ENCODE measurements around the gene CYYR1.

The CYYR1 gene

GRCh38 chr21:26581818-26582217 is 8.7 kb upstream of the CYYR1 start:
- Mint-ChIP-seq H3K4me3 (no peak overlapping the region), H3K4me1 (no peaks in the 10 kb centered on the region), H3K36me3 (ENCODE audit: low read depth) (peaks cover 4% of the 10 kb centered on the region), H3K27me3 (ENCODE audit: low read depth) (peaks cover 11% of the 10 kb centered on the region), H3K27ac (no peak overlapping the region), H3K9me3 (peaks cover 39% of the 10 kb centered on the region)
- TF ChIP-seq CTCF (IDR thresholded peaks at IDR 0.05; ENCODE audit: unreplicated experiment in 3 of 3), result no peak

- H3K36me3 Mint-ChIP-seq (ENCODE audit: low read depth), result peaks cover 32% of the 10 kb centered on the region
- peaks cover 9% of the 10 kb centered on the region for H3K4me1 Mint-ChIP-seq
- H3K27ac Mint-ChIP-seq, result peak overlapping the region; percentile 71 to 89 (median 81)
- peaks cover 19% of the 10 kb centered on the region for H3K9me3 Mint-ChIP-seq
- no peak for TF ChIP-seq CTCF (IDR thresholded peaks at IDR 0.05; ENCODE audit: unreplicated experiment in 3 of 3)
- peaks cover 13% of the 10 kb centered on the region for H3K27me3 Mint-ChIP-seq (ENCODE audit: low read depth)
- peak overlapping the region; percentile 91 to 95 (median 93) for H3K4me3 Mint-ChIP-seq
These were observed 897 bp downstream of the CYYR1 start for GRCh38 chr21:26572076-26572701.

- Mint-ChIP-seq H3K36me3 (ENCODE audit: low read depth) (peaks cover 40% of the 10 kb centered on the region), H3K4me1 (peaks cover 9% of the 10 kb centered on the region), H3K27me3 (ENCODE audit: low read depth) (peaks cover 13% of the 10 kb centered on the region), H3K9me3 (peaks cover 15% of the 10 kb centered on the region), H3K27ac (peak overlapping the region in 1 of 3 experiments; percentile 25), H3K4me3 (no peak overlapping the region)
- no peak for TF ChIP-seq CTCF (IDR thresholded peaks at IDR 0.05; ENCODE audit: unreplicated experiment in 3 of 3)
These were observed 2.9 kb downstream of the CYYR1 start for GRCh38 chr21:26570203-26570602.

- Mint-ChIP-seq H3K27me3 (ENCODE audit: low read depth) (peaks cover 4% of the 10 kb centered on the region), H3K4me3 (no peak overlapping the region), H3K4me1 (peaks cover under 1% of the 10 kb centered on the region), H3K27ac (no peak overlapping the region), H3K36me3 (ENCODE audit: low read depth) (peaks cover 40% of the 10 kb centered on the region), H3K9me3 (no peaks in the 10 kb centered on the region)
- no peak for TF ChIP-seq CTCF (IDR thresholded peaks at IDR 0.05; ENCODE audit: unreplicated experiment in 3 of 3)
These were observed 7.5 kb downstream of the CYYR1 start for GRCh38 chr21:26565546-26565945.

- Mint-ChIP-seq H3K36me3 (ENCODE audit: low read depth) (peaks cover 42% of the 10 kb centered on the region), H3K4me1 (no peaks in the 10 kb centered on the region), H3K27me3 (ENCODE audit: low read depth) (peaks cover 4% of the 10 kb centered on the region), H3K27ac (no peak overlapping the region), H3K9me3 (no peaks in the 10 kb centered on the region), H3K4me3 (no peak overlapping the region)
- no peak for TF ChIP-seq CTCF (IDR thresholded peaks at IDR 0.05; ENCODE audit: unreplicated experiment in 3 of 3)
These were observed 8.0 kb downstream of the CYYR1 start for GRCh38 chr21:26565111-26565510.

GRCh38 chr21:26563856-26564503 is 9.1 kb downstream of the CYYR1 start:
- Mint-ChIP-seq H3K36me3 (ENCODE audit: low read depth) (peaks cover 49% of the 10 kb centered on the region), H3K27ac (no peak overlapping the region), H3K4me3 (no peak overlapping the region), H3K27me3 (ENCODE audit: low read depth) (peaks cover 4% of the 10 kb centered on the region), H3K9me3 (no peaks in the 10 kb centered on the region), H3K4me1 (no peaks in the 10 kb centered on the region)
- TF ChIP-seq CTCF (IDR thresholded peaks at IDR 0.05; ENCODE audit: unreplicated experiment in 3 of 3), result no peak

Measured in nephron (organoid).